ENCODE measurements around the gene GRHL3. TPM values are rescaled to one million over a fixed set of nuclear protein-coding genes. Genes with fewer than 3 reads are reported as not detected.
A peak's percentile ranks its signal among the peaks of the same experiment; 100 is the strongest.

GRHL3 gene
- total RNA-seq, 2 donors from 2014 or later: not detected

- H3K4me3 Mint-ChIP-seq: no peak overlapping the region
- no peak for DNase-seq (ENCODE audit: low spot score)
- H3K4me1 Mint-ChIP-seq (ENCODE audit: low read depth in 2 of 2): peaks cover 2 to 5% of the 10 kb centered on the region in 2 donors
- ATAC-seq: no peak
- no peak overlapping the region for H3K27ac Mint-ChIP-seq
- no peaks in the 10 kb centered on the region for H3K9me3 Mint-ChIP-seq
- H3K27me3 Mint-ChIP-seq: peaks cover 0 to 3% of the 10 kb centered on the region in 2 donors
- no peaks in the 10 kb centered on the region for H3K36me3 Mint-ChIP-seq
These were observed 29.0 kb downstream of the GRHL3 start for GRCh38 chr1:24348196-24348595.

- Mint-ChIP-seq H3K36me3 (no peaks in the 10 kb centered on the region), H3K4me1 (ENCODE audit: low read depth in 2 of 2) (peaks cover 2 to 5% of the 10 kb centered on the region in 2 donors), H3K4me3 (no peak overlapping the region), H3K27me3 (peaks cover 0 to 3% of the 10 kb centered on the region in 2 donors), H3K9me3 (no peaks in the 10 kb centered on the region), H3K27ac (no peak overlapping the region)
- DNase-seq (ENCODE audit: low spot score): no peak
- ATAC-seq: no peak
These were observed 30.7 kb downstream of the GRHL3 start for GRCh38 chr1:24349891-24350290.

- ATAC-seq: peak in 1 of 2 donors; percentile 64
These were observed 32.1 kb downstream of the GRHL3 start for GRCh38 chr1:24351247-24351646.

GRCh38 chr1:24351918-24352627 is 32.9 kb downstream of the GRHL3 start:
- H3K9me3 Mint-ChIP-seq: no peaks in the 10 kb centered on the region
- H3K4me1 Mint-ChIP-seq (ENCODE audit: low read depth in 2 of 2): peaks cover 2 to 5% of the 10 kb centered on the region in 2 donors
- no peaks in the 10 kb centered on the region for H3K36me3 Mint-ChIP-seq
- no peak for DNase-seq (ENCODE audit: low spot score)
- H3K27ac Mint-ChIP-seq: no peak overlapping the region
- no peak overlapping the region for H3K4me3 Mint-ChIP-seq
- ATAC-seq: peak in 1 of 2 donors; percentile 60
- H3K27me3 Mint-ChIP-seq: peaks cover 0 to 3% of the 10 kb centered on the region in 2 donors

More at GRCh38 chr1:24351247-24351646, 32.1 kb downstream of the GRHL3 start:
- peaks cover 0 to 3% of the 10 kb centered on the region in 2 donors for H3K27me3 Mint-ChIP-seq
- H3K27ac Mint-ChIP-seq: peak overlapping the region in 1 of 2 donors; percentile 56
- no peaks in the 10 kb centered on the region for H3K9me3 Mint-ChIP-seq
- peak overlapping the region; percentile 43 for H3K4me3 Mint-ChIP-seq
- no peaks in the 10 kb centered on the region for H3K36me3 Mint-ChIP-seq
- no peak for DNase-seq (ENCODE audit: low spot score)
- H3K4me1 Mint-ChIP-seq (ENCODE audit: low read depth in 2 of 2): peaks cover 2 to 5% of the 10 kb centered on the region in 2 donors

- Mint-ChIP-seq H3K27ac (no peak overlapping the region), H3K27me3 (no peaks in the 10 kb centered on the region), H3K36me3 (no peaks in the 10 kb centered on the region), H3K9me3 (no peaks in the 10 kb centered on the region), H3K4me1 (ENCODE audit: low read depth in 2 of 2) (peaks cover 2 to 5% of the 10 kb centered on the region in 2 donors), H3K4me3 (no peak overlapping the region)
- ATAC-seq (no peak), DNase-seq (ENCODE audit: low spot score) (no peak)
These were observed 34.2 kb downstream of the GRHL3 start for GRCh38 chr1:24353292-24353891.

GRCh38 chr1:24355466-24355865 is 36.3 kb downstream of the GRHL3 start:
- no peak for DNase-seq (ENCODE audit: low spot score)
- Mint-ChIP-seq H3K36me3 (no peaks in the 10 kb centered on the region), H3K4me1 (ENCODE audit: low read depth in 2 of 2) (peaks cover 2 to 5% of the 10 kb centered on the region in 2 donors), H3K27me3 (no peaks in the 10 kb centered on the region), H3K9me3 (no peaks in the 10 kb centered on the region), H3K4me3 (no peak overlapping the region), H3K27ac (no peak overlapping the region)
- ATAC-seq: no peak

GRCh38 chr1:24357038-24357437 is 37.9 kb downstream of the GRHL3 start:
- Mint-ChIP-seq H3K27ac (no peak overlapping the region), H3K4me3 (no peak overlapping the region), H3K9me3 (no peaks in the 10 kb centered on the region), H3K27me3 (no peaks in the 10 kb centered on the region), H3K4me1 (ENCODE audit: low read depth in 2 of 2) (no peaks in the 10 kb centered on the region), H3K36me3 (no peaks in the 10 kb centered on the region)
- DNase-seq (ENCODE audit: low spot score) (no peak), ATAC-seq (no peak)

GRCh38 chr1:24360681-24361080 is 41.5 kb downstream of the GRHL3 start:
- H3K27me3 Mint-ChIP-seq: no peaks in the 10 kb centered on the region
- ATAC-seq (no peak), DNase-seq (ENCODE audit: low spot score) (no peak)
- H3K9me3 Mint-ChIP-seq: no peaks in the 10 kb centered on the region
- H3K4me1 Mint-ChIP-seq (ENCODE audit: low read depth in 2 of 2): peaks cover 0 to 10% of the 10 kb centered on the region in 2 donors
- no peak overlapping the region for H3K4me3 Mint-ChIP-seq
- no peak overlapping the region for H3K27ac Mint-ChIP-seq
- no peaks in the 10 kb centered on the region for H3K36me3 Mint-ChIP-seq

- H3K27ac Mint-ChIP-seq: no peak overlapping the region
- no peak for ATAC-seq
- DNase-seq (ENCODE audit: low spot score): no peak
- no peaks in the 10 kb centered on the region for H3K36me3 Mint-ChIP-seq
- no peak overlapping the region for H3K4me3 Mint-ChIP-seq
- H3K27me3 Mint-ChIP-seq: no peaks in the 10 kb centered on the region
- no peaks in the 10 kb centered on the region for H3K9me3 Mint-ChIP-seq
- H3K4me1 Mint-ChIP-seq (ENCODE audit: low read depth in 2 of 2): peaks cover 0 to 10% of the 10 kb centered on the region in 2 donors
These were observed 42.7 kb downstream of the GRHL3 start for GRCh38 chr1:24361811-24362210.

GRCh38 chr1:24362396-24362795 is 43.2 kb downstream of the GRHL3 start:
- peaks cover 0 to 10% of the 10 kb centered on the region in 2 donors for H3K4me1 Mint-ChIP-seq (ENCODE audit: low read depth in 2 of 2)
- no peaks in the 10 kb centered on the region for H3K36me3 Mint-ChIP-seq
- H3K4me3 Mint-ChIP-seq: no peak overlapping the region
- H3K27ac Mint-ChIP-seq: no peak overlapping the region
- no peaks in the 10 kb centered on the region for H3K27me3 Mint-ChIP-seq
- no peaks in the 10 kb centered on the region for H3K9me3 Mint-ChIP-seq
- ATAC-seq (no peak), DNase-seq (ENCODE audit: low spot score) (no peak)

GRCh38 chr1:24362982-24363614 is 43.9 kb downstream of the GRHL3 start:
- Mint-ChIP-seq H3K36me3 (no peaks in the 10 kb centered on the region), H3K9me3 (no peaks in the 10 kb centered on the region), H3K4me3 (no peak overlapping the region)

GRCh38 chr1:24363994-24364393 is 44.8 kb downstream of the GRHL3 start:
- Mint-ChIP-seq H3K27me3 (no peaks in the 10 kb centered on the region), H3K4me3 (no peak overlapping the region), H3K9me3 (no peaks in the 10 kb centered on the region), H3K27ac (no peak overlapping the region), H3K36me3 (no peaks in the 10 kb centered on the region), H3K4me1 (ENCODE audit: low read depth in 2 of 2) (peaks cover 0 to 10% of the 10 kb centered on the region in 2 donors)
- DNase-seq (ENCODE audit: low spot score) (no peak), ATAC-seq (no peak)

More at GRCh38 chr1:24362982-24363614, 43.9 kb downstream of the GRHL3 start:
- H3K27ac Mint-ChIP-seq: no peak overlapping the region
- ATAC-seq: no peak
- peaks cover 0 to 10% of the 10 kb centered on the region in 2 donors for H3K4me1 Mint-ChIP-seq (ENCODE audit: low read depth in 2 of 2)
- DNase-seq (ENCODE audit: low spot score): no peak
- no peaks in the 10 kb centered on the region for H3K27me3 Mint-ChIP-seq

GRCh38 chr1:24364605-24364974 is 45.4 kb downstream of the GRHL3 start:
- Mint-ChIP-seq H3K9me3 (no peaks in the 10 kb centered on the region), H3K4me3 (no peak overlapping the region), H3K27ac (no peak overlapping the region), H3K36me3 (no peaks in the 10 kb centered on the region), H3K27me3 (no peaks in the 10 kb centered on the region), H3K4me1 (ENCODE audit: low read depth in 2 of 2) (peaks cover 0 to 10% of the 10 kb centered on the region in 2 donors)
- DNase-seq (ENCODE audit: low spot score) (no peak), ATAC-seq (no peak)

All from natural killer cell treated with Interleukin-12 subunit alpha and Interleukin-12 subunit beta and Interleukin-15 and Interleukin-18, amount 100 ng/mL, for 72 hours (primary cell).